Kidney epithelial cell (primary cell): ENCODE data around the gene MTG1. TPM values are rescaled to one million over a fixed set of nuclear protein-coding genes. Genes with fewer than 3 reads are reported as not detected.
"Not testable (repeated sequence)": the region's sequence is repeated elsewhere in the genome, so short reads cannot be mapped to it uniquely, and the experiment has no call there.

ENCODE experiments used
- DNase-seq: peaks from one replicate; pipeline ENCODE4 v3.0.0-alpha.2; 2010; ENCODE audit warnings: low read depth
- H3K27me3 ChIP-seq: 2 replicates; pipeline ENCODE4 v1.6.0; 2011; ENCODE audit warnings: low read length; ENCODE audit not compliant: control insufficient read depth, insufficient read depth
- H3K36me3 ChIP-seq: 2 replicates; pipeline ENCODE4 v1.5.1; 2011; ENCODE audit warnings: low read length; ENCODE audit not compliant: control insufficient read depth, insufficient read depth
- H3K4me3 ChIP-seq: 2 replicates; pipeline ENCODE4 v1.5.1; 2011; ENCODE audit warnings: low read depth, mild to moderate bottlenecking, control low read depth, low read length
- CTCF ChIP-seq: IDR thresholded peaks from 2 replicates; pipeline ENCODE4 v1.5.1; 2011; ENCODE audit warnings: mild to moderate bottlenecking, moderate library complexity, low read length, control low read depth, inconsistent platforms; ENCODE audit not compliant: insufficient read depth, poor library complexity, severe bottlenecking
- total RNA-seq: library from RNA; depleted of rRNA; stranded (reverse); fragments of >200 nt; gene quantifications from 2 replicates; pipeline ENCODE4 v1.2.3, GENCODE V29; 2015

MTG1 gene
- total RNA-seq, 1 donor from 2014 or later = 26.7 TPM

DNA sequence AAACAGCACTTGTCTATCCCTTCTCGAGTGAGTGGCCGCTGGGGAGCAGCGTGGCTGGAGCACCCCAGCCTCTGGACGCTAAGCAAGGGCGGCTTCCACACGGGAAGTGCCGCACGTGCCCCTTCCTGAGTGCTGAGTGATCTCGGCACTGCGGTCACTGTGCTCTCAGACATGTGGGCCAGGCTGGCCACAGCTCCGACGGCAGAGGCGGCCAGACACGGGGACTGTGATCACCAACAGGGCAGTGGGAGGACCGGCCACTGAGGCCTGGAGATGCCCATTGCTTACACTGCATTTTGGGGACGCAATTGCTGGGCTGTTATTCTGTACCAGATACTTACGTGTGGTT is 27.9 kb upstream of the MTG1 start:
- no peak for DNase-seq
- TF ChIP-seq CTCF = no peak
- Histone ChIP-seq H3K27me3 (no peaks in the 10 kb centered on the region), H3K36me3 (peaks cover 1% of the 10 kb centered on the region), H3K4me3 (no peak overlapping the region)

DNA sequence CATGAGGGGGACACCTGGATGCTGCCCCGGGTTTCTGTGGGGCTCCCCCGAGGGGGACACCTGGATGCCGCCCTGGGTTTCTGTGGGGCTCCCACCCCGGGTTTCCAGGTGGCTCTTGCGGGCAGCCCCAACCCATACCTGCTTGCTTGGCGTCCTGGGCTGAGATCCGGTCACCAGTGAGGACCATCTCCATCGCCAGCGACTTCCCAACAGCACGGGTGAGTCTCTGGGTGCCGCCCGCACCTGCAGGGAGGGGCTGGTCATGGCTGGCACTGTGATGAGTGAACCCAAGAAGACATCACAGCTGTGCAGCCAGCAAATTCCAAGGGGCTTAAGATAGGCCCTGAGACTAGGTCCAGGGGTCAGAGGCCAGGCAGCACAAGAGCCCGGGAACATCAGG is 27.2 kb upstream of the MTG1 start:
- no peak for DNase-seq
- no peak for TF ChIP-seq CTCF
- peaks cover 1% of the 10 kb centered on the region for H3K36me3 ChIP-seq

DNA sequence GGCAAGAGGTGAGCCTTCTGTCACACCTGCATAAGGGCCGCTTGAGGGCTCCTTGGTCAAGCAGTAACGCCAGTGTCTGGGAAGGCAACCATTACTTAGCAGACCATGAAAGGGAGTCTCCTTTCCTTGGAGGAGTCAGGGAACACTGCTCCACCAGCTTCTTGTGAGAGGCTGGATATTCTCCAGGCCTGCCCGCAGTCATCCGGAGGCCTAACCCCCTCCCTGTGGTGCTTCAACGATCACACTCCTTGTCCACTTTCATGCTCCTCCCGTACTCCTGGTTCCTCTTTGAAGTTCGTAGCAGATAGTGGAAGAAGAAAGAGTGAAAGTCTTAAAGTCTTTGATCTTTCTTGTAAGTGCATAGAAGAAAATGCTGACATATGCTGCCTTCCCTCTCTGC is 26.5 kb upstream of the MTG1 start:
- DNase-seq, H3K36me3 ChIP-seq, H3K27me3 ChIP-seq: not testable (repeated sequence)

More for the DNA sequence above, 27.2 kb upstream of the MTG1 start:
- Histone ChIP-seq H3K27me3 (no peaks in the 10 kb centered on the region), H3K4me3 (no peak overlapping the region)

DNA sequence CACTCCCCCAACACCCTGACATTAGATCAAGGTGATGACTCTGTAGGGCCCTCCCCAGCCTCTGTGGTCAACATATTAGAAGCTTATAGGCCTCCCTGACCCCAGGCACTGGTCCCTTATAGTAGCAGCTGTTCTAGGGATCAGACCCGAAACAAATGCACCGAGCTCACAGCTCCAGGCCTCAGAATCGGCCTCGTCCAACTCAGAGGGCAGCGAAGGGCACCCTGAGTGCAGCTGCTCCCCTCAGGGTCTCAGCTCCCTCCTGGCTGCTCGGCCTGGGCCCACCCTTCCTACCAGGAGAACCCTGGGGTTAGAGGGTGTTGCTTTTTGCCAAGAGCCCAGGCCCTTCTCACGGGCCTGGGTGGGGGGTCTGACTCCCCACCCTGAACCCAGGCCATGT is 25.8 kb upstream of the MTG1 start:
- no peak for DNase-seq
- peaks cover 1% of the 10 kb centered on the region for H3K36me3 ChIP-seq
- TF ChIP-seq CTCF = no peak
- no peaks in the 10 kb centered on the region for H3K27me3 ChIP-seq
- H3K4me3 ChIP-seq = no peak overlapping the region

More for the DNA sequence above, 26.5 kb upstream of the MTG1 start:
- H3K4me3 ChIP-seq = not testable (repeated sequence)

GRCh38 chr10:133370030-133370786 is 23.7 kb upstream of the MTG1 start:
- H3K27me3 ChIP-seq = no peaks in the 10 kb centered on the region
- no peak for DNase-seq
- H3K4me3 ChIP-seq = no peak overlapping the region
- TF ChIP-seq CTCF = no peak
- peaks cover 1% of the 10 kb centered on the region for H3K36me3 ChIP-seq

DNA sequence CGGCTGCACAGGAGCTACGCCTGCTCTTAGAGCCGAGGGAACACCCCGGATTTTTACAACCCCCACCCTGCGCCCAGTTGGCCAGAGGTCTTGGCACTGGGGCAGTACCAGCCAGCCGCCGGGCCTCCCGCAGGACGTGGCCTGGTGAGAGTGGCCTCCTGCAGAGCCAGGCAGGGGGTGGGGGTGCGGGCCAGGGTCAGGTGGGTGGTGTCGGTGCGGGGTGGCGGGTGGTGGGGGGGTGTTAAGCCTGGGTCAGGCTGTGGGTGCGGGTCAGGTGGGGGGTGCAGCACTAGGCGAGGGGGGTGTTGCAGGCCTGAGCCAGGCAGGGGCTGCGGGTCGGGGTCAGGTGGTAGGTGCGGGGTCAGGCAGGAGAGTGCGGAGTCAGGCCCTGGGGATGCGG is 21.4 kb upstream of the MTG1 start:
- no peak for DNase-seq
- TF ChIP-seq CTCF = no peak
- Histone ChIP-seq H3K36me3 (peaks cover 1% of the 10 kb centered on the region), H3K4me3 (peak overlapping the region; percentile 97), H3K27me3 (no peaks in the 10 kb centered on the region)
